ENCODE results near the gene YWHAE.
A peak's percentile ranks its signal among the peaks of the same experiment; 100 is the strongest.
"Not testable (repeated sequence)": the region's sequence is repeated elsewhere in the genome, so short reads cannot be mapped to it uniquely, and the experiment has no call there.

The YWHAE gene

GRCh38 chr17:1324201-1324771 lies 75.7 kb downstream of the YWHAE start:
- peak in 2 of 5 experiments; percentile 13 to 21 for DNase-seq

- no peak for DNase-seq
Observed at GRCh38 chr17:1323336-1323735, 76.7 kb downstream of the YWHAE start.

- no peak for DNase-seq
Observed at GRCh38 chr17:1322480-1322879, 77.5 kb downstream of the YWHAE start.

GRCh38 chr17:1322014-1322428 lies 78.0 kb downstream of the YWHAE start:
- DNase-seq: no peak

- DNase-seq: no peak
Observed at GRCh38 chr17:1315891-1316403, 84.1 kb downstream of the YWHAE start.

GRCh38 chr17:1315409-1315808 lies 84.6 kb downstream of the YWHAE start:
- DNase-seq: no peak

GRCh38 chr17:1313270-1314005 lies 86.6 kb downstream of the YWHAE start:
- DNase-seq: peak in 1 of 5 experiments; percentile 22

GRCh38 chr17:1312261-1312870 lies 87.7 kb downstream of the YWHAE start:
- DNase-seq: peak in 1 of 5 experiments; percentile 45

- DNase-seq: not testable (repeated sequence)
Observed at GRCh38 chr17:1307829-1308228, 92.2 kb downstream of the YWHAE start.

GRCh38 chr17:1304962-1305563 lies 95.0 kb downstream of the YWHAE start:
- no peak for DNase-seq

- no peak for DNase-seq
Observed at GRCh38 chr17:1304522-1304921, 95.5 kb downstream of the YWHAE start.

- DNase-seq: no peak
Observed at GRCh38 chr17:1302761-1303160, 97.3 kb downstream of the YWHAE start.

GRCh38 chr17:1301546-1301945 lies 98.5 kb downstream of the YWHAE start:
- no peak for DNase-seq

GRCh38 chr17:1300371-1300905 lies 99.6 kb downstream of the YWHAE start:
- no peak for DNase-seq

GRCh38 chr17:1299552-1300370 lies 100.3 kb downstream of the YWHAE start:
- no peak for DNase-seq

GRCh38 chr17:1298606-1299005 lies 101.4 kb downstream of the YWHAE start:
- peak in 3 of 5 experiments; percentile 10 to 42 (median 32) for DNase-seq
